HEK293T (cell line): ENCODE measurements around the gene SYTL4.

Source experiments
- CTBP1 ChIP-seq: fragments of 450-650 bp; IDR thresholded peaks from 2 replicates; pipeline ENCODE4 v1.6.1; 2016; ENCODE audit warnings: borderline replicate concordance
- FOXK2 ChIP-seq: fragments of 450-650 bp; IDR thresholded peaks from 2 replicates; pipeline ENCODE4 v1.6.1; 2016; ENCODE audit warnings: mild to moderate bottlenecking
- SP1 ChIP-seq: fragments of 450-650 bp; IDR thresholded peaks from 2 replicates; pipeline ENCODE4 v1.6.1; 2017
- SUZ12 ChIP-seq: fragments of 450-650 bp; IDR thresholded peaks from 2 replicates; pipeline ENCODE4 v1.6.1; 2016; ENCODE audit warnings: mild to moderate bottlenecking

DNA sequence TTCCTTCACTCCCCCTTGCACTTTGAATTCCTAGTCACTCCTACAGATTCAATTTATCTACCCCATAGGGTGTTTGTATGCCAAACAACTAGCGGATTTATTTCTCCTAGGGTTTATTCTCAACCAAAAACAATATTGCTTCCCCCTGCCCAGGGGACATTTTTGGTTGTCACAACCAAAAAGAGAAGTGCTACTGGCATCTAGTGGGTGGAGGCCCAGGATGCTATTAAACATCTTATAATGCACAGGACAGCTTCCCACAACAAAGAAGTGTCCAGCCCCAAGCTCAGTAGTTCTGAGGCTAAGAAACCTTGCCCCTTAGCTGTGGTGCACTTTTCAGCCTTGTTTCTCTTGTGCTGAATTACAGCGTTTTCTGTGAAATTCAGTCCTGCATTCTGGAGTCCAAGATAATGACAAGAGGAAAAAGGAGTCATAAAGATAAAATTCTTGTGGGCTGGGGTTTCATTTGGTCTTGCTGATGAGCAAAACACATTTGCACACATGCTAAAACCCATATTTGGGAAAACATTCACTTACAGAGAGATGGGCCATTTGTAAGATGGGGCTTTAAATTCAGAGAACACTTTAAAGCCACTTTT is 11.2 kb upstream of the SYTL4 start:
- TF ChIP-seq SP1 (no peak), SUZ12 (no peak), FOXK2 (no peak), CTBP1 (no peak)
